Right lobe of liver (tissue), 4 donors: ENCODE results near the gene SNX15.

Experiments
- POLR2A ChIP-seq: fragments of 450-650 bp; IDR thresholded peaks from one replicate; pipeline ENCODE4 v1.6.1; 2017; ENCODE audit warnings: antibody characterized with exemption, mild to moderate bottlenecking
- TF ChIP-seq, protein P1 (sequence below), 4 donors: fragments of 200-600 bp in 3 of 4; fragments of 450-650 bp in 1 of 4; IDR thresholded peaks; one replicate each; pipeline versions ENCODE4 v1.5.1 to v1.8.0; 2016 to 2022; ENCODE audit warnings: antibody characterized with exemption in 4 of 4, mild to moderate bottlenecking in 2 of 4
- donor health status: DM: no; HTN: no; CAD: no.
- donor health status: DM: no; HTN: no; CAD: no.
- donor health status: DM: no; HTN: yes; CAD: no.

GRCh38 chr11:65016705-65017104 lies 10.5 kb upstream of the SNX15 start:
- TF ChIP-seq, protein P1, sequence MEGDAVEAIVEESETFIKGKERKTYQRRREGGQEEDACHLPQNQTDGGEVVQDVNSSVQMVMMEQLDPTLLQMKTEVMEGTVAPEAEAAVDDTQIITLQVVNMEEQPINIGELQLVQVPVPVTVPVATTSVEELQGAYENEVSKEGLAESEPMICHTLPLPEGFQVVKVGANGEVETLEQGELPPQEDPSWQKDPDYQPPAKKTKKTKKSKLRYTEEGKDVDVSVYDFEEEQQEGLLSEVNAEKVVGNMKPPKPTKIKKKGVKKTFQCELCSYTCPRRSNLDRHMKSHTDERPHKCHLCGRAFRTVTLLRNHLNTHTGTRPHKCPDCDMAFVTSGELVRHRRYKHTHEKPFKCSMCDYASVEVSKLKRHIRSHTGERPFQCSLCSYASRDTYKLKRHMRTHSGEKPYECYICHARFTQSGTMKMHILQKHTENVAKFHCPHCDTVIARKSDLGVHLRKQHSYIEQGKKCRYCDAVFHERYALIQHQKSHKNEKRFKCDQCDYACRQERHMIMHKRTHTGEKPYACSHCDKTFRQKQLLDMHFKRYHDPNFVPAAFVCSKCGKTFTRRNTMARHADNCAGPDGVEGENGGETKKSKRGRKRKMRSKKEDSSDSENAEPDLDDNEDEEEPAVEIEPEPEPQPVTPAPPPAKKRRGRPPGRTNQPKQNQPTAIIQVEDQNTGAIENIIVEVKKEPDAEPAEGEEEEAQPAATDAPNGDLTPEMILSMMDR (IDR thresholded peaks at IDR 0.05) = no peak
- no peak for TF ChIP-seq POLR2A
